SKM-1 treated with dmso at 0.1 percent for 144 hours (cell line): ENCODE measurements around the gene MAPK4.

Source experiments
- DNase-seq: peaks from one replicate; lab custom pipeline; 2025; ENCODE audit not compliant: unreplicated experiment; lab: John Stamatoyannopoulos, UW

The MAPK4 gene

DNA sequence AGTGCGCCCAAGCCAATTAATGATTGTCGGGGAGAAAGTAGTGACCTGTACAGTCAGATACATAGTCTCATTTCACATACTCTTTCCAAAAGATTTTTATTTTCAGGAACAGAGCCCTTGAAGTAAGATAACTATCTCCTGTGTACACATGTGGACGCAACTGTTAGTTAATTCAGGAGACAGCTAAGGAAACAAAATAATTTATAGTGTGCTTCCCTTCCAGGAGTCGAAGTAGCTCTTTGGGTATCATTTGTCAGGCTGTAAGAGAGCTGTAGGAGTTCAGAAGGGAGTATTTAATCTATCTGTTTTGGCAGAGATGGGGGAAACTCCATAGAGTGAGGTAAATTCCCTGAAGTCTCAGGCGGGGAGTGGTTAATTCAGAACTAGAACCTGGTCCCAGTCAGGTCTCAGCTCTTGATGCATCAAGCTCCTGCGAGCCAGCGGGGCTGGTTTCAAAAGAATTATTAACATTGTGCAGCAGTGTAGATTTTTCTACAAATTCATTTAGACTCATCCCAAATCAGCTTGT lies 63.0 kb downstream of the MAPK4 start:
- no peak for DNase-seq

DNA sequence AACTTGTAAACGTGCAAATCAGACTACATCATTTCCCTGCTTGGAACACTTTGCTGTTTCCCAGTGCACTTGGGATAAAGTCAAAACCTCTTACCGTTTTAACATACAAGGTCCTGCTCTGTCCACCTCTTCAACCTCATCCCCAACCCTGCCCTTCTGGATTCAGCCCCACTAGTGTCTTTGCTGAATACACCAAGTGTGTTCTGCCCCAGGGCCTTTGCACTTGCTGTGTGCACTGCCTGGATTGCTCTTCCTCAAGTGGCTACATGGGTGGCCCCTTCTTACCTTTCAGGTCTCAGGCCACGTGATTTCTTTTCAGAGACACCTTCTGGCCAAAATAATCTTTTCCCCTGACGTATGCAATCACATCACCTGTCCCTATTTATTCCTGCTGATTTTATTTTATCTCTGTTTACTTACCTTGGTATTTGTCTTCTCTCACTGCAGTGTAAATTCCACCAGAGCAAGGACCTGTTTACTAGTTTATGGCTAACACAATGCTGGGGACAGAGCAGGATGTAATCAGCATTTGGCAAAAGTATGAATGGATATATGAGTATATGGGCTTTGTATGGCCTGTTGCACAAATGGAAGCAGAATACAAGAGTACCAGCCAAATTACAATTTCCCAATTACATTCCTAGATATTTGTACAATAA lies 63.9 kb downstream of the MAPK4 start:
- no peak for DNase-seq

DNA sequence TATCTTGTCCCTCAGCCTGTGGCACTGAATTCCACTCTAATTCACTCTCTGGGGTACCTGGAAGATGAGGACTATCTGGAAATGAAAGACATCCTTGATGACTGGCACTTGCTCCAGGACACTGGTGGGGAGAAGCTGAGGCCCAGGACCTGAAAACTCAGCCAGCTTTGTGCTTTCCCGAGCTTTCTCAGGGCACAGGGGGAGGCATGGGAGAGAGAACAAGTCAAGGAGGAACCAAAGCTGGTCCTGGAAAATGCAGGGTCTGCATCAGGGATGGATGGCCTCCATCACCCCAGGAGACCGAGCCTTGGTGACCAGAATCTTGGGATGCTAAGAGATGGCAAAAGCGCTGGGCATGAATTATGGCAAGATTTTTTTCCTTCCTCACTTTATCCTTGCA lies 65.1 kb downstream of the MAPK4 start:
- DNase-seq, result no peak

DNA sequence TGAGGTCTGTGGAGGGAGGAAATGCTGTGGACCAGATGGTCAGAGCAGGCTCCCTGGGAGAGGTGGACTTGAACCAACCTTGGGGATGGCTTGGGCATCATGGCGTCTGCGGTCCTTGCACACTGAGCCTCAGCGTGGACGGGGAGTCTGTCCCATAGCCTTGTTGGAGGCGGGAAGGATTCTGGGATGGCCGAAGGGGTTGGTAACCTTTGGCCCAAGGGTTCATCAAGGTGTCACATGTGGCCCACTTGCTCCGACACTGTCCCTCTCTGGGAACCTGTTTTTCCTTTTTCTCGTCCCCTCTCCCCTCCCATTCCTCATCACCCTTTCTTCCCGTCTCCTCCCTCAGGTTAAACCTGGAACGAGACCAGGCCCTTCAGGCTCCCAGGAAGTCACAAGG lies 66.4 kb downstream of the MAPK4 start:
- no peak for DNase-seq

DNA sequence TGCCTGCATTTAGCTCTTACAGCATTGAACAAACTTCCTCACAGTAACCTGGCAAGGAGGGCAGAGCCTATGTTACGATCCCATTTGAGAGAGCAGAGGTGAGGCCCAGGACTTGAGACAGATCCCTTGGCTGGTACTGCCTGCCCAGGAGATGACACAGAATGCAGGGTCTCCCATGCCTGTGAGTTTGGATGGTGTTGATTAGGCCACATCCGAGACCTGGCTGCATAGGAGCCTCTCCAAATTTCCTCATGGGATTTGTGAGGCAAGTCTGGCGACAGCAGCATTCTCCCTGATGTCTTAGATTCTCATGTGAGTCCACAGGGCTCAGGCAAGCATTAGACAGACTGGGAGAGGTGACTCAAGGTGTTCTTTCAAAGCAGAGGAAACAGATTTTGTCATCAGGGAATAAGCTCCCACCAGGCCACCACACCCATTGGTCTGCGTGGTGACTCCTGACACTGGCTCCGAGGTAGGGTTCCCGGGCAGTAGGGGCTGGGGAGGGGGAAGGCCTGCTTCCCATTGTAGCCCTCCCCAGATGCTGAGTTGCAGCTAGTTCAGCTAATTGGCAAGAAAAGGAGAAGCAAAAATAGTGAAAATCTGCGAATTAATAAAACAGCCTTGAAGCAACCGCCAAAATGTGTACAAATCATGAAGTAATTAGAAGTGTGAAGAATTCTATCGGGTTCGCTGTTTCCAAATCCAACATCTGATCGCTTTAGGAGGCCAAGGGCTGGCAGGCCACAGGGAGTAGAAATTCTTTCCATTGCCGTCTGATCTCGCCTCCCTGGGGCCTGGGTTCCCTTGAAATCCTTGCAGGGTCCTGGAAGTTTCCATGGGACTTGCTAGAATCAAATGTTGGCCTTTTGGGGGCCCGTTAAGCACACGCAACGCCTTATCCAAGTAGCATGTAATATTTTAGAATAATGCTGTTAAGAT lies 68.0 kb downstream of the MAPK4 start:
- no peak for DNase-seq

DNA sequence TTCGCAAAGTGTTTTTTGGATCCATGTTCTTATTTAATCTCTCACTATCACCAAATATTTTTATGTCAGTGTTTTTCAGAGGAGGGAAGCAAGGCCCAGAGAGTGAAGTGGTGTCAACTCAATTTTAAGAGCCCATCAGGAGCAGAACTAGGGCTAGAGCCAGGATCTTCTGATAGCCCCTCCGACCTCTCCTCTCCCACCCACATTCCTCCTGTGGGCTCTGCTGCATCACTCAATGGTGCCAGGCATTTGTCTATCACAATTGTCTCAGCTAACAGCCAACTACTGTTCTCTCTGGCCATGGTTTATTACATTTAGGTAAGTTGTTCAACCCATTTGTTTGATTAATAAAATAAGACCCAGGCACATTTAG lies 68.6 kb downstream of the MAPK4 start:
- no peak for DNase-seq

DNA sequence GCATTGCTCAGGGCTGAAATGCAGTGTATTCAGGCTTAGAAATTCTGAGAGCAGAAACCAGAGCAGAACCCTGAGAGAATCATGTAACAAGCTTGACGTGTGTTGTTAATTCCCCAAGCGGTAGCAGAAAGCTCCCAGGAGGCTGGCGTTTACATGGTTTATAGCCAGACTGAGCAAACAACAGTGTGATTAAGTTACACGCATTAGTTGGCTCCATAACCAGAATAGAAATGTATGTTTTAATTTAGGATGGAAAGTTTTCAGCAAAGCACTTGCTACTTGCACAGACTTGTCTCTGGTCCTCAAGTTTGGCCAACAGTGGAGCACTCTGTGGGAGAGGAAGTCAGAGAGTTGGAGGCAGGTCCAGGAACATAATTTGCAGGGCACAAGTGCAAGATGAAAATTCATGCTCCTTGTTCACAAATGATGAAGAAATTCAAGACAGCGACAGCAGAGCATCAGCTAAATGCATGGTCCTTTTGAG lies 69.3 kb downstream of the MAPK4 start:
- no peak for DNase-seq

DNA sequence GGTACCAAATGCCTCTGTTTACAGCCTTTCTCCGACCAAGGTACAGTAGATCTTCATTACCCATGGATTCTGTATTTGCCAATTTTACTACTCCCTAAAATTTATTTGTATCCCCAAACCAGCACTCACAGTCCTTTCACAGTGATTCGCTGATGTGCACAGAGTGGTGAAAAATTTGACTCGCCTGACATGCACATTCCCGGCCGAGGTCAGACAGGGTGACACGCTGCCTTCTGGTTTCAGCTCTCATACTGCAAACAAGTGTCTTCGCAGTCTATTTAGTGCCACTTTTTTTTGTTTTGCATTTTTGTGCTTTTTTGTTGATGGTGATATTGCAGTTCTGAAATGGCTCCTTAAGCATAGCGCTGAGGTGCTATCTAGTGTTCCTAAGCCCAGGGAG lies 71.0 kb downstream of the MAPK4 start:
- DNase-seq, result no peak

DNA sequence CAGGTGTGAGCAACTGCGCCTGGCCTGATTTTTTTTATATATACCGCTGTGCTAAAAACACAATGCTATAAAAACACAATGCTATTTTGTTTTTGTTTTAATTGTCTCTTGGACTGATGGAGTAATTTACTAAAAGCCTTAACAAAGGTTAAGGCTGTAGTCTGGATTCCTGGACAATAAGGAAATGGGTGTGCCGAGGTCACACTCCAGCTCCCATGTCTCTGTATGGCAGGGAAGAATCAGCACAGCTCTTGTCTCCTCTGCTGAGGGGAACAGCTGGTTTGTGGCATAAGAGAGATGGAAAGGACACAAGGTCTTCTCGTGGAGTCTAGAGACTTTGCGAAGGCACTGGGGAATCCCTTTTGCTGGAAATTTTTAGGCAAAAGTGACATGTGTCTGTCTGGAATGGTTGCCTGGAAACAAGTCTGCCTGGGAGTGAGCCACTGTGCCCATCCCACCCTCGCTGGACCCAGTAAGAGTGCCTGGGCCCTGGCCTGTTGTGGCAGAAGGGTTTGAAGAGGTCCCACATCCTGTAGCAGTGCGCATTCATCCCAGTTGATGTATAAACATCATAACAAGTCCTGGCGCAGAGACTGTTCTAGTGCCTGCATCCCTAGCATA lies 73.1 kb downstream of the MAPK4 start:
- no peak for DNase-seq

DNA sequence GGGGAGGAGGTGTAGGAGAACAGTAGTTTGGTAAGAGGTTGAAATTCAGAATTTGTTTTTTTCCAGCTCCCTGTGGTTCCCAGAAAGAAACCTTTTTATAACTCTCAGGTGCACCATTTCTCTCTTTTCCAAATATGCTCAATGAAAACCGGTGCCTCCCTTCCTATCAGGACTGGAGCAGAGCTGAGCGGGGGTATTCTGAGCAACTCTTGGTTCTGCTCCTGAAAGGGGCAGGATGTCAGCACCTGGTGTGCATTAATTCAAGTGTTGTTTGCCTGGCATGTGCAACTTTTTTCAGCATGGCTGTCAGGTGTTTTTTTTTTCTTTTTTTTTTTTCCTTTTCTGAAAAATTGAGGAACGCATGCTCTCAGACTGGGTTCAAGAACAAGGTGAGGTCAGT lies 74.1 kb downstream of the MAPK4 start:
- no peak for DNase-seq

DNA sequence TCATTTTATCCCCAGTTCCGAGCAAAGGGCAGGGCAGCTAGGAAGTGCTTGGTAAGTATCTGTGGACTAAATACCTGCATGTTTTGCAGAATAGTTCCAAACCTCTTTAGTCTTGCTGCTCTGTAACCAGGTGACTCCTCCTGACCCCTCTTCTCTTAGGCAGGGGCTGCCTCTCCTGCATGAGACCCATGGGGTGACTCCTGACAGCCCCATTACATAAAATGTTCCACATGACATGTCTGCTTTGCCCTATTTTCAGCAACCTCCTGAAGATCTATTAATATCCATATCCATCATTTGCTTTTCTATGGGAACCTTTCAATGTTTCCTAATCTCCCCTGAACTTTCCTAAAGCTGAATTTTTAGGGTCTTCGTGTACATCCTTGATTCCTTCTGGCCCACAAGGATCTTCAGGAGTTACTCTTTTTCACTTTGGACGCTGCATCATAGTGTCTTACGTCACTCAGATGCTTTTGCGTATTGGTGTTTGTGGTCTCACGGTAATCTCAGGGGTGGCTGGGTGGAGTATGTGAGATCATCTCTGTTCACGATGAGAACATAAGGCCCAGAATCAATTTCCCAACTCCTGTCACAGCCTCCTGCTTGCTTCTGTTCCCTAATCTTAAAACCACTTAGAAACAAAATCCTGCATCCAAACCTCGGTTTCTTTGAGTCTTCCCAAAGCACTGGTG lies 76.6 kb downstream of the MAPK4 start:
- DNase-seq, result no peak

DNA sequence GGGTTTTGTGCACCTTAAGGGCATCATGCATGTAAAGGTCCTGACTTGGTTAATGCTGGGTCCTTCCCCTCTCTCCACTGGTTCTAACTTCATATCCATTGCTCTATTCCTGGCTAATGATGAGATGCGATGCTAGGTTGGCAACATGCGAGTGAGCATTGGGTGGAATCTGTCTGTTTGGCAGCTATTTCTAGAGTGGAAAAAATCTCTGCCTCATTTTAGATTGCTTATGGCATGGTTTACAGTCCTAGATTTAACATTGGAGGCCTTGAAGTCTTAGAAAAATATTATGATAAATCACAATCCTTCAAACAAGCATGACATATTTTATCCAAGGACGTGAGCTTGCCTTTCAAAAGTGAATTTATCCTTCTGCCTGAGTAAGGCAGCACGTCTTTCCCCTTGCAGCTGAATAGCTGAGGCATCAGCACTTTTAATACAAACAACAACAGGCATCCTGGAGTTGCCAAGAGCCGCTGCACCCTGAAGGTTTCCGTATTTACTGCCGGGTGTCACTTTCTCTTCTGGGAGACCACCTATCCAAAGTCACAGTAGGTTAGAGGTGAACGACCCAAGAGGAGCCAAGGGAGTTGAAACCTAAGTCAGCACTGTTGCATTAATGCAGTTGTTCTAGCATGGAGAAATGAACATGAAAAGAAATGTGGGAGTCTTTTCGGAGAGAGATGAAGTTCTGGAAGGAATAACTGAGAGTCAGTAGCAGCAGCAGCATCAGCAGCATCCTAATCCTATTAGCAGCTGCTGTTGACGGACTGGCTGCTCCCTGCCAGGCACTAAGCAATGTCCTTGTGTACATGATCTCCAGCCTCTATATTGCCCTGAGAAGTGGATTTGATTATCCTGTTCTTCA lies 78.4 kb downstream of the MAPK4 start:
- no peak for DNase-seq

DNA sequence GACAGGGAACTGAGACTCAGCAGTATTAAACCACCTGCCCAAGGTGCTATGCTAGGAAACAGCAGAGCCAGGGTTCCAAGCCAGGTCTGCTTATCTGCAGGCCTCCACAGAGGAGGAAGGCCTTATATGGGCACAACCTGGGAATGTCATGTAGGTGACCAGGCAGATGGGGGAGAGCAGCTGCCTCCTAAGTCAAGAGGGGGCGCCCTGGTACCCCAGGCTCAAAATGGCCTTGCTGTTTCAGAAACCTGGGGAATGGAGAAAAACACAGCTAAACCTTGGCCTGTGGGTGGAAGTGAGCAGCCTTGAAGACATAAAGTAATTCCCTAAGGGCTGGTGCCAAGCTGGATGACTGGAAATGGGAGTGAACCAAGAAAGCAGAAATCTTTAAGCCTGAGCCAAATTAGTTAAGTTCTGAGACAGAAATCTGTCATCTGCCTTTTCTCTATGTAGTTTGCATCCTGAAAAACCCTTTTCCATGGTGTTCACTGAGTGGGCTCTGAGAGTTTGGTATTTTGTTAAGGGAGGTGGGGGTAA lies 79.1 kb downstream of the MAPK4 start:
- DNase-seq, result no peak

DNA sequence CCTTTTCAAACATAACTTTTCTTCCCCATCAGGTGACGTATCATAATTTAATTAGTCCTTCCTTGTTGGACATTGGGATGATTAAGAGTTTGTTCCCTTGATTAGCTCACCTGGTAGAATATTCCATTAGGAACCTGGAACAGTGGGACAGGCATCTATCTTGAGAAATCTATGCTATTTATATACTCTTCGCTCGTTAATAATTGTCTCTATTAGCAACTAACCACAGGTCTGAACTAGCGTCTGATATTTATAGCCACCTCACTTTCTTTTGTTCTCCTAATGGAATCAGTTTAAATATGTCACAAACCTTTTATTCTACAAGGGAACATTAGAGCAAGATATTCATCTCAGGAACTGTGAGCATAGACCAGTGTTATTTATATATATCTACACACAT lies 79.8 kb downstream of the MAPK4 start:
- no peak for DNase-seq

DNA sequence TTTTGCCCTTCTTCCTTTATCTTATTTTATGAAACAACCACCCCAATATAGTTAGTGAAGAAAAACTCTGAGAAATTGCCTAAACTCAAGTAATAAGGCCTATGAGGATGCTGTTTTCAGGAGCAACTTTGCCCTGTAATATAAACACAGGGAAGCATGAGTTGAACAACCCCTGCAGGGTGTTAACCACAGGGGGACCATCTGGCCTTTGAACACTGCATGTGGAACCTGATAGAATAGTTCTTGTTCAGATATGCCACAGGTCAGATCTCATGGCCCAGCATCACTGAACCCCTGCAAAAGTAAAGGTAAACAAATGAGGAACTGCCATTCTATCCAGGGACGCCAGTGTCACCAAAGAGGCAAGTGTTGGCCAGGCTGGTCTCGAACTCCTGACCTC lies 82.6 kb downstream of the MAPK4 start:
- DNase-seq, result no peak

DNA sequence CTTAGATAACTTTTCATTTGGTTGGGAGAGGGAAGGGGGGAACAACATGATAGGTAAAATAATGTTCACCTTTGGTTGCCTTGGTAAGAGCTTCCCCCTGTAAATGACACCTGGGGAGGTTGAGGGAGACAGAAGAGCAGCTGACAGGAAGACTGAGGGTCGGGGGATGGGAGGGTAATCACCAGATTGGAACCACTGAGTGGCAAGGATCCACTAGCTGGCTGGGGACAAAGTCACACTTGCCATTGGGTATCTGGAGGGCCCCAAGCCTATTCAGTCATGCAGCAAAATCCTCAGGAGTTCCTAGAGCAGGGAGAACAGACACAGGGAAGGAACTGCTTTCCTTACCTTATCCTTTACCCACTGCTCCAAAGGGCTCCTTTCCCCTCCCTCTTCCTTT lies 84.3 kb downstream of the MAPK4 start:
- no peak for DNase-seq

DNA sequence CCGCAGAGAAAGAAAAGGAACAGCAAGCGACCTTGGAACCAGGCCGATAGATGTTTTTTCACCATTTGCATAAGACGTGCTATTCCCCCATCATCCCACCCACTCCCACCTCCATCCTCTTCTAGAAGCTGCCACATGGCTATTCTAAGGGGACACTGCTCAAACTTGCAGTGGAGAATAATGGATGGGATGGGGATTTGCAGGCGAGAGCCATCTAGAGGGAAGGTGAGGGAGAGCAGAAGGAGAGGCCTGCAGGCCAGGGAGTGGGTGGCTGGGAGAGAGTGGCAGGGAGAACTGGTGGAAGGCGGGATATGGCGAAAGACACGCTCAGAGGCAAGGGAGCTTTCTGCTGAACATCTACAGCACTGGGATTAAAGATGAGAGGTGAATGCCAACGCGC lies 84.9 kb downstream of the MAPK4 start:
- DNase-seq, result no peak

DNA sequence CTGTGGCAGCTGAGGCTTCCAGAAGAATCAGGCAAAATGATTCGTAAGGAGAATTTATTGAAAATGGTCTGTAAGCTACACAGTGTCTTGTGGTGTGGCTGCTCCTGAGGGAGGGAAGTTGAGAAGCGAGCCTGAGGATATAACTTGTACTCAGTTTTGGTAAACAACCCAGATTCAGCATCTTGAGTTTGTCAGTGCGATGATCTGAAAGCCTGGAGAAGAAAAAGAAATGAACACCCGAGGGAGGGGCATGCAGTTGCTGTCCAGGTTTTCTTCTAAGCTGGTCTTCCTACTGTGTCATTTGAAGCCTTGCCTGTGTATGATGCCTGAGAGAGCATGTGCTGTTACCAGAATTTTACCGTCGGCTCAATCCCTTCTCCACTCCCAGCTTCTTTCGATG lies 87.3 kb downstream of the MAPK4 start:
- no peak for DNase-seq

DNA sequence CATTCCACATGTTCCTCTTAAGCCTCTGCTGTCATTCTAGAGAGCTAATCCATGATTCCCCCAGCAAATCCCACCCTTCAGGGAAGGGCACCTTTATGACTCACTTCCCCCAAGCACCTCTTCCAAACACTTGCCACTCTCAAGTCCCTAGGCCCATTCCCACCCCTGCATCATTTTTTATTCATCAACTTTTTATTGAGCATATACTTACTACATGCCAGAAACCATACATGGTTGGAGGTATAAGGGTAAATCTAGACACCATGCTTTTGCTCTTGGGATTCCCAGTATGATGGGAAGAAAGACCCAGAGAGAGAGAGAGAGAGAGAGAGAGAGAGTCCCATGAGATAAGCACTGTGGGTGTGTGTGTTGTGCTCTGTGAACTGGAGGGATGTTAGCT lies 87.9 kb downstream of the MAPK4 start:
- no peak for DNase-seq

DNA sequence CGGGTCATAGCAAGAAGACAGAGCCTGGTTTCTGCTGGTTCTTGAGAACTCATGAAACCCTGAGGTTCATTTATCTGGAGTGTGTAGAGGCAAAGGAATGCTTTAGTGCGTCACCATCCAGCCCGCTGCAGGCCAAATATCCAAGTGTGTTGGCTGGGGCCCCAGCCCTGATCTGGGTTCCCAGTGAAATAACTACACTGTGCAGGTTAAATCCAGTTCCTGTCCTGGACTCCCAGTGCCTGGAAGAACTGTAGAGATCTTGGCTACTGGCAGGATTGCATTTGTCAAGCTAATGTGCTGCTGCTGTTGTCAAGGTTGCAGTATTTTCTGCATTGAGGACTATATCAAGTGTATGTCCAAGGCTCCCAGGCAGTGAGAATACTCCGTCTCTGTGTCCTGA lies 89.9 kb downstream of the MAPK4 start:
- no peak for DNase-seq
